Measurements from ENCODE around the gene CSNK1D. TPM values are rescaled to one million over a fixed set of nuclear protein-coding genes. Genes with fewer than 3 reads are reported as not detected.

CSNK1D gene
- total RNA-seq, 1 experiment from 2014 or later, result 137 TPM

- Histone ChIP-seq H3K9ac (ENCODE audit: extremely low read depth, insufficient read length, low read length) (no peak overlapping the region), H2BK5ac (ENCODE audit: insufficient read length, low read length) (no peak overlapping the region), H3K14ac (ENCODE audit: insufficient read depth, low read length) (no peak overlapping the region; the same call in 1 of the 2 replicates), H2BK120ac (ENCODE audit: low read depth, low read length, poor library complexity, severe bottlenecking) (no peak overlapping the region), H2BK20ac (ENCODE audit: low read depth, low read length, poor library complexity, severe bottlenecking) (no peak overlapping the region), H3K18ac (ENCODE audit: insufficient read length, low read depth, low read length) (no peak overlapping the region), H3K27me3 (ENCODE audit: insufficient read depth, low read length) (no peaks in the 10 kb centered on the region), H4K8ac (replicated peaks; ENCODE audit: insufficient read length, low read depth, low read length) (no peak overlapping the region), H3K56ac (ENCODE audit: insufficient read length, low read depth, low read length) (no peak overlapping the region), H3K4me1 (ENCODE audit: insufficient read depth, low read length) (peaks cover 3% of the 10 kb centered on the region; the same call in 1 of the 2 replicates), H2AK5ac (ENCODE audit: insufficient read length, low read length) (no peak overlapping the region), H3K23me2 (ENCODE audit: insufficient read length, low read depth, low read length, poor library complexity, severe bottlenecking) (no peaks in the 10 kb centered on the region), H3K9me3 (ENCODE audit: control insufficient read depth, low read depth, low read length) (no peaks in the 10 kb centered on the region), H3K4me2 (ENCODE audit: insufficient read depth, insufficient read length, low read length) (no peak overlapping the region), H3K23ac (ENCODE audit: insufficient read length, low read depth, low read length) (no peak overlapping the region), H2AFZ (ENCODE audit: low read length) (no peak overlapping the region), H4K5ac (ENCODE audit: insufficient read length, low read depth, low read length) (no peak overlapping the region), H3K4ac (ENCODE audit: low read depth, low read length) (no peak overlapping the region), H4K20me1 (ENCODE audit: control insufficient read depth, insufficient read depth, insufficient read length) (no peaks in the 10 kb centered on the region), H4K91ac (ENCODE audit: insufficient read length, low read depth, low read length) (no peak overlapping the region), H3K79me1 (ENCODE audit: insufficient read depth, low read depth, low read length, poor library complexity, severe bottlenecking) (peaks cover 4% of the 10 kb centered on the region), H3T11ph (ENCODE audit: low read length) (no peak overlapping the region), H2BK15ac (ENCODE audit: low read depth, low read length) (no peak overlapping the region), H2BK12ac (ENCODE audit: insufficient read length, low read depth, low read length) (no peak overlapping the region), H3K79me2 (ENCODE audit: insufficient read depth, low read length) (peaks cover 21% of the 10 kb centered on the region), H3K27ac (ENCODE audit: insufficient read length, low read depth, low read length) (no peak overlapping the region)
- TF ChIP-seq CTCF (conservative IDR thresholded peaks at IDR 0.05), result no peak
- H3K9me3 Mint-ChIP-seq, result no peaks in the 10 kb centered on the region; a peak in 1 of 5 replicates
- H3K36me3 Mint-ChIP-seq (ENCODE audit: insufficient read depth in 1 of 3, low read depth in 3 of 3), result peaks cover 15 to 23% (median 23%) of the 10 kb centered on the region in 3 experiments; a peak in 6 of 7 replicates
- WGBS (ENCODE audit: extremely low coverage, insufficient read length, low lambda C conversion rate), result no CpG with 5 or more reads among the region's 14 CpGs
- H3K27ac Mint-ChIP-seq, result no peak overlapping the region
- H3K4me1 Mint-ChIP-seq, result peaks cover 29 to 48% of the 10 kb centered on the region in 2 experiments
- DNase-seq, result no peak
- peak overlapping the region in 1 of 2 experiments; percentile 19; a peak in 1 of 5 replicates for H3K4me3 Mint-ChIP-seq
- H3K27me3 Mint-ChIP-seq (ENCODE audit: low read depth), result peaks cover 23% of the 10 kb centered on the region
These were observed 1.8 kb upstream of the CSNK1D start for GRCh38 chr17:82275326-82275725.

All from H9 (cell line).